HEK293 (cell line): ENCODE data around the gene ENTPD3.

Source experiments
- ATF2 ChIP-seq: fragments of 450-650 bp; formaldehyde crosslinking; IDR thresholded peaks from 2 replicates; pipeline ENCODE4 v1.5.1; 2016; ENCODE audit warnings: missing biosample characterization, missing genetic modification characterization, low read depth
- CTCF ChIP-seq: fragments of 450-650 bp; formaldehyde crosslinking; IDR thresholded peaks from 2 replicates; pipeline ENCODE4 v1.5.1; 2016; ENCODE audit warnings: missing biosample characterization, missing genetic modification characterization
- ZBTB1 ChIP-seq: fragments of 450-650 bp; formaldehyde crosslinking; IDR thresholded peaks from 2 replicates; pipeline ENCODE4 v1.5.1; 2016; ENCODE audit warnings: missing biosample characterization, missing genetic modification characterization
- ZNF26 ChIP-seq: fragments of 450-650 bp; formaldehyde crosslinking; IDR thresholded peaks from 2 replicates; pipeline ENCODE4 v1.5.1; 2016; ENCODE audit warnings: missing biosample characterization, missing genetic modification characterization
- ZNF266 ChIP-seq: fragments of 450-650 bp; formaldehyde crosslinking; IDR thresholded peaks from 2 replicates; pipeline ENCODE4 v1.5.1; 2016; ENCODE audit warnings: missing biosample characterization, missing genetic modification characterization, low read depth
- ZNF280D ChIP-seq: fragments of 450-650 bp; formaldehyde crosslinking; IDR thresholded peaks from 2 replicates; pipeline ENCODE4 v1.5.1; 2016; ENCODE audit warnings: missing biosample characterization, missing genetic modification characterization
- ZNF48 ChIP-seq: fragments of 450-650 bp; formaldehyde crosslinking; IDR thresholded peaks from 2 replicates; pipeline ENCODE4 v1.5.1; 2016; ENCODE audit warnings: missing biosample characterization, missing genetic modification characterization
- ZNF629 ChIP-seq: fragments of 450-650 bp; formaldehyde crosslinking; IDR thresholded peaks from 2 replicates; pipeline ENCODE4 v1.5.1; 2017; ENCODE audit warnings: missing biosample characterization, missing genetic modification characterization
- ZNF830 ChIP-seq: fragments of 450-650 bp; IDR thresholded peaks from 2 replicates; pipeline ENCODE4 v1.5.0; 2018; ENCODE audit warnings: missing biosample characterization, missing genetic modification characterization, low read depth, mild to moderate bottlenecking, moderate library complexity
- ZSCAN18 ChIP-seq: fragments of 450-650 bp; formaldehyde crosslinking; IDR thresholded peaks from 2 replicates; pipeline ENCODE4 v1.5.1; 2016; ENCODE audit warnings: missing biosample characterization, missing genetic modification characterization

GRCh38 chr3:40422861-40423260 is 35.9 kb downstream of the ENTPD3 start:
- TF ChIP-seq ZSCAN18 (tag by site-specific recombination) (no peak), CTCF (no peak), ZNF830 (tag by site-specific recombination) (no peak), ZNF280D (tag by site-specific recombination) (no peak), ZBTB1 (no peak), ZNF629 (tag by site-specific recombination) (no peak), ATF2 (tag by site-specific recombination) (no peak), ZNF266 (no peak), ZNF26 (tag by site-specific recombination) (no peak), ZNF48 (tag by site-specific recombination) (no peak)
